ENCODE data around the gene ASF1A.
A peak's percentile ranks its signal among the peaks of the same experiment; 100 is the strongest.

Gene ASF1A

GRCh38 chr6:118917546-118918328, 23.8 kb downstream of the ASF1A start:
- no peak for DNase-seq

- DNase-seq, result no peak
Measured at GRCh38 chr6:118918329-118918725, 24.4 kb downstream of the ASF1A start.

GRCh38 chr6:118921084-118921483, 27.1 kb downstream of the ASF1A start:
- DNase-seq, result no peak

- DNase-seq, result no peak
Measured at GRCh38 chr6:118923035-118923434, 29.1 kb downstream of the ASF1A start.

GRCh38 chr6:118930680-118931079, 36.7 kb downstream of the ASF1A start:
- DNase-seq, result no peak

- DNase-seq, result no peak
Measured at GRCh38 chr6:118931436-118931835, 37.5 kb downstream of the ASF1A start.

- DNase-seq, result no peak
Measured at GRCh38 chr6:118932421-118932820, 38.5 kb downstream of the ASF1A start.

GRCh38 chr6:118933855-118934460, 40.0 kb downstream of the ASF1A start:
- no peak for DNase-seq

GRCh38 chr6:118934461-118935330, 40.7 kb downstream of the ASF1A start, which contains the start of gene MCM9:
TSS of gene MCM9 (minus strand) at chr6:118935159. CDS start at chr6:118931723, 3,436 bp downstream.
- peak; percentile 94 for DNase-seq

- DNase-seq, result no peak
Measured at GRCh38 chr6:118935331-118935668, 41.3 kb downstream of the ASF1A start.

- DNase-seq, result no peak
Measured at GRCh38 chr6:118935978-118936703, 42.2 kb downstream of the ASF1A start.

GRCh38 chr6:118939683-118940082, 45.7 kb downstream of the ASF1A start:
- DNase-seq, result no peak

GRCh38 chr6:118940770-118941169, 46.8 kb downstream of the ASF1A start:
- no peak for DNase-seq

- DNase-seq, result no peak
Measured at GRCh38 chr6:118945217-118945616, 51.3 kb downstream of the ASF1A start.

GRCh38 chr6:118952683-118953082, 58.7 kb downstream of the ASF1A start:
- DNase-seq, result no peak

GRCh38 chr6:118953391-118953790, 59.4 kb downstream of the ASF1A start:
- no peak for DNase-seq

Data from activated CD8-positive, alpha-beta memory T cell treated with anti-CD3 and anti-CD28 coated beads for 24 hours (primary cell).